Stimulated activated CD4-positive, alpha-beta T cell treated with anti-CD3 and anti-CD28 coated beads, Interleukin-1b, Interleukin-23, amount 100 ng/mL, for 4 hours (primary cell): ENCODE data around the gene MRRF.
A peak's percentile ranks its signal among the peaks of the same experiment; 100 is the strongest.

Experiments
- DNase-seq, 2 donors: peaks; one replicate each; pipeline ENCODE4 v3.0.0-alpha.2; 2020; ENCODE audit warnings: low read depth in 2 of 2

Gene MRRF

DNA sequence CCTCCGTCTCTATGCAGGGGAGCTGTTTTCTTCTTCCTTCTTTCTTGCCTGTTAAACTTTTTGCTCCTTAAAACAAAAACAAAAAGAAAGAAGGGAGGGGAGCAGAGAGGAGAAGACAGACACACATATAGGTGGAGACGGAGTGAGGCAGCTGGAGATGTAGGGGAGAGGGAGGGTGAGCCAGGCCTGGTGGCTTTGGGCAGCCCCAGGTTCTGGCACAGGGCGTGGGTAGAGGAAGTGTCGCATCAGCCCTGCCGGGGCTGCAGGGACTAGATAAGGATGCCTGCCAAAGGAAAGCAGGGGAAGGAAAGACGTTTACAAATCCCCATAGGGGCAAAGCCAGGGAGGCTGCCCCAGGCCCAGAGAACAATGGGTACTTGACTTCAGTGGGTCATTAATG is 67.4 kb downstream of the MRRF start:
- no peak for DNase-seq

GRCh38 chr9:122332644-122333043 is 68.0 kb downstream of the MRRF start:
- no peak for DNase-seq

DNA sequence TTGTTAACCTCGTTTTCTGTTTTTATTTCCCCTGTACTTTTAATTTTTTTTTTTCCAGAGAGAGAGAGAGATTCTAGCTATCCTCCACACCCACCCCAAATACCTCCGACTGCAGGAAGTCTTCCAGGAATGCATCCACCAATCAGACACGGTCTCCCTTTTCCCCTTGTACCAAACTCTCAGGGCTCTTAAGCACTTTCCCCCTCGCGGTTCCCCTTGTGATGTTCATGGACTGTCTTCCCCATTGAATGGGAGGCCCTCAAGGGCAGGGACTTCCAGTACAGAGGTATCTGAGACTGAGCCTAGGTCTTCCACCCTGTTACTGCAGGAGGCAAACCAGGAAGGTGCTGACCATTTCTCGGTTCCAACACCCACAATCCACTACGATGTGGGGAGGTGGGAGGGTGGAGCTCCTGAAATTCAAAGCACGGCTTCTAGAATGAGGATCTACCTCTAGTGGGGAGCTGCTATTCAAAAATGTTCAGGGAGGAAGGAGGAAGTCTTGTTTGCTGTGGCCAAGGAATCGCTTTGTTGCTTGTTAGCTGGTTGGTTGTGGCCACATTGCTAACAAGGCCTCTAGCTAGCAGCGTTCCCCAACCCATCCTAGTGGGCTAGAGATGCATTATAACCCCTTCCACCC is 68.6 kb downstream of the MRRF start:
- no peak for DNase-seq

GRCh38 chr9:122334916-122335315 is 70.2 kb downstream of the MRRF start:
- no peak for DNase-seq

DNA sequence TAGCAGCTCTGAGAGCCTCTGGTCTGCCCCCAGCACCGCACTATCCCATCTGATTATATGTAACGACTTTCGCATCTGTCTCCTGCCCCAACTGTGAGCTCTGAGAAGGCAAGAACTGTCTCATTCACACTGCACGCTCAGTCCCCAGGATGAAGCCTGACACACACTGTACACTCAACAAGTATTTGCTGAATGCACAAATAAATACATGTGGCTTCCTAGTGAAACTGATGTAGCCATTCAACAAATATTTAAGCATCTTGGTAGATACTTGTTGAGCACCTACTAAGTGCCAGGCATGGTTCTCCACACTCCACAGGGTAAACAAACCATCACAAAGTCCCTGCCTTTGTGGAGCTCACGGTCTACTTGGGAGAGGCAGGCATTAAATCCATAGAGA is 71.5 kb downstream of the MRRF start:
- no peak for DNase-seq

DNA sequence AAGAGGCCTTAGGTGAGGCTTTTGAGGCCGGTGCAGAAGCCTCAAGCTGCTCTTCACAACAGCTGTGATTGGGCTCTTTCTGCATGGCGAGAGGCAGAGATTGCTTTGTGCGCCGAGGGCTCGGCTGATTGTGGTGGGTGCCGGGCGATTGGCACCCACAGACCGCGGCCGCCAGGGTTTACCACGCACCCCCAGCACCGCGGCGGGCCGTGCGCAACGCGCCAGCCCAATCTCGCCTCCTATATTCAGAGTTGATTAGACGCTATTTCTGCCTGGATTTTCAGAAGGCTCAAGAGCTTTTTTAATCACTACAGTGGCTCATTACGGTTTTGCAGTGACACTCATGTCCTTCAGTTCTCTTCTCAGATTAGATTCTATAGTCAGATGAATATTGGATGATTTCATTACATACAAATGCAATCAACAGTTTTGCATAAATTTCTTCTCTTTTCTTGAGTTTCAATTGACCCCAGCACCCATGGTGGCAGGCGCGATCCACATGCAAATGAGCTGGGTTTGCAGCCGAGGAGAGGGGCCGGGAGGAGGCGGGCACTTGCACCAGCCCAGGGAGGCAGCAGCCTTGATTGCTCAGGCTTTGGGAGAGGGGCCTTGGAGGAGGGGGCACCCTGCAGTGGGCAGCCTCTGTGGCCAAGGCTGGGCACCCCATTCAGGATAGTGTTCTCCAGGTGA is 72.3 kb downstream of the MRRF start:
- DNase-seq: no peak

- DNase-seq: no peak
These were observed 72.9 kb downstream of the MRRF start for GRCh38 chr9:122337556-122337929.

GRCh38 chr9:122338536-122338935 is 73.9 kb downstream of the MRRF start:
- no peak for DNase-seq

DNA sequence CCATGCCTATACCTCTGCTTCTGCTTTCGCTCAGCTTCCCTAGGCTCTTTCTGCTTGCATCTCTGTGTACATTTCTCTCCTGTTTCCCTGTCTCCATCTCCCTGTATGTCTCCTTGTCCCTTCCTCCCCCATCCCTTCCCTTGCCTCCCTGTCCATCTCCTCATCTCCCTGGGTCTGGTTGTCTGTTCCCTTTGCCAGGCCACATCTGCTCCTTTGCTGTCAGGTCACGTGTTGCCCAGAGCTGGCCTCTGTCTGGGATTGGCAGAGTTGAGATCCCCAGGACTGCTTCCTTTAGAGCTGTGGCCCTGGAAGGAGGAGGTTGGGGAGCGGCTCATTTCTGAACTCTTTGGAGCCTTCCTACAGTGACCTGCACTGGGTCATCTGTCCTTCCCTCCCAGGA is 74.3 kb downstream of the MRRF start:
- DNase-seq: no peak

DNA sequence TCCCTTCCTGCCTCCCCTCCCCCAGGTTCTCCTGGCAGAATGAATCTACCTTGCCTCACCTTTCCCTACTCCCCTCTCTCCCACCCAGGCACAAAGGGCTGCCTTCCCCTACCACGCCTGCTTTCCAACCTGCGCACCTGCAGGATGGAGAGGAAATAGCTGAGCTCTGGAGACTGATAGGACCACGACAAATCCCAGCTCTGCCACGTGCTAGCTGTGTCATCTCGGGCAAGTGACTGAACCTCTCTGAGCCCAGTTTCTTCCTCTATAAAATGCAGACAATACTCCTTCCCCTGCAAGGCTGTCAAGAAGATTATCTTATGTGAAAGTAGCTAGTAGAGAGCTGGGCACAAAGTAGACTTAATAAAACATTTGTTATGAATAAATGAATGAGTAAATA is 74.9 kb downstream of the MRRF start:
- DNase-seq: no peak

- DNase-seq: no peak
These were observed 75.5 kb downstream of the MRRF start for GRCh38 chr9:122340161-122340560.

- no peak for DNase-seq
These were observed 77.8 kb downstream of the MRRF start for GRCh38 chr9:122342323-122343050.

- no peak for DNase-seq
These were observed 82.0 kb downstream of the MRRF start for GRCh38 chr9:122346478-122347347.

GRCh38 chr9:122347348-122348287 is 82.9 kb downstream of the MRRF start:
- no peak for DNase-seq

- no peak for DNase-seq
These were observed 83.7 kb downstream of the MRRF start for GRCh38 chr9:122348288-122348777.

- DNase-seq: no peak
These were observed 84.1 kb downstream of the MRRF start for GRCh38 chr9:122348791-122349190.

DNA sequence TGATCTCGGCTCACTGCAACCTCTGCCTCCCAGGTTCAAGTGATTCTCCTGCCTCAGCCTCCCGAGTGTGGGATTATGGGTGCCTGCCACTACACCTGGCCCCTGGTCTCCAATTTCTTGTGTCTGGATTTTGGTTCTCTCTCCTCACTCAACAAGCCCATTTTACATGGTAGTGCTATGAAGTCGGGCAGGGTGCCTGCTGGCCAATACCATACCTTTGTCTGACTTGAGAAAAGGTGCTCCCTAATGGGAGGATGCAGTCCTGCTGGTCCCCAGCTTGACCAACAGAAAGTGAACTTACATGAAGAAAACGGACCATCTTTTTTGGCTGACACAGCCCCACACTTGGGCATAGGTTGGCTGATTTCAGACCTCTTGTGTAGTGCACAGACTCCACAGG is 84.5 kb downstream of the MRRF start:
- DNase-seq: no peak

GRCh38 chr9:122350577-122351355 is 86.1 kb downstream of the MRRF start:
- DNase-seq: peak; percentile 70 to 73

DNA sequence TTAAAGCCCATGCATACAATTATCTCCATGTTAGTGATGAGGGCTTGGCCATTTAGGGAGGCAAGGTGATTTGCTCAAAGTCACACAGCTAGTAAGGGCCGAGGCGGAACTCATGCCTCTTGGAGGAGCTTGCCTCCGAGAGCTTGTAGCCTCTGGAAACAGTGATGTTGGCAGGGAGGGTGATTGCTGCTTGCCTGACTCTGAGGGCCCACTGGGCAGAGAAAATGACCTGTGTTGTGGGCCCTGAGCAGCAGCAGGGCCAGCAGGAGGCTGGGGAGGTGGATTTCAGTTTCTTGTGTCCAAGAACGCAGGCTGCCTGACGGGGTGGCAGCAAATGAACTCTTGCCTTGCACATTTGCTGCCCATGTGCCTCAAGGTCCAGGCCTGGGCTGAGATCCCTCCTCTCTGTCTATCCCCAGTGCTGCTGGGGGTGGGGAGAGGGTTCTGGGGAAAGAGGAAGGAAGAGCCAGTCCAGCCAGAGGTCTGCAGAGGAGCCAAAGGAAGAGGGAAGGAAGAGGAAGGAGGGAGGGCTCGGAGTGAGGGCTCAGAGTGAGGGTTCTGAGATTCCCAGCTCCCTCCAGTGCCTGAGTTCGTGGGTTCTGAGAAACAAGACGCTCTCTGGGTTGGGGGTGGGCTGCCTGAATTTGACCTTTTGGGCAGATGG is 90.0 kb downstream of the MRRF start:
- DNase-seq: no peak
